BE2C (cell line): ENCODE data around the gene NTSR2.

Experiments
- DNase-seq: peaks from one replicate; pipeline ENCODE4 v3.0.0-alpha.2; 2020
- H3K27me3 ChIP-seq: fragments of 250-450 bp; sonication (Bioruptor Pico); 2 replicates; pipeline ENCODE4 v1.5.1; 2020; ENCODE audit warnings: mild to moderate bottlenecking
- H3K36me3 ChIP-seq: fragments of 250-450 bp; sonication (Bioruptor Pico); 2 replicates; pipeline ENCODE4 v1.5.1; 2020; ENCODE audit warnings: mild to moderate bottlenecking
- H3K4me1 ChIP-seq: fragments of 250-450 bp; sonication (Bioruptor Pico); 2 replicates; pipeline ENCODE4 v1.5.1; 2020
- H3K4me3 ChIP-seq: 2 replicates; pipeline ENCODE4 v1.5.1; 2011; ENCODE audit warnings: low read depth, low read length
- H3K9me3 ChIP-seq: fragments of 250-450 bp; sonication (Bioruptor Pico); 2 replicates; pipeline ENCODE4 v1.5.1; 2020
- CTCF ChIP-seq: IDR thresholded peaks from 2 replicates; pipeline ENCODE4 v1.5.1; 2012; ENCODE audit warnings: mild to moderate bottlenecking, low read depth, low read length

NTSR2 gene

GRCh38 chr2:11679016-11679415, 9.0 kb upstream of the NTSR2 start:
- Histone ChIP-seq H3K4me1 (no peaks in the 10 kb centered on the region), H3K27me3 (no peaks in the 10 kb centered on the region)

GRCh38 chr2:11678306-11678960, 8.4 kb upstream of the NTSR2 start:
- Histone ChIP-seq H3K9me3 (no peaks in the 10 kb centered on the region), H3K36me3 (no peaks in the 10 kb centered on the region), H3K4me1 (no peaks in the 10 kb centered on the region), H3K27me3 (no peaks in the 10 kb centered on the region), H3K4me3 (no peak overlapping the region)
- TF ChIP-seq CTCF: no peak
- DNase-seq: no peak

More at GRCh38 chr2:11679016-11679415, 9.0 kb upstream of the NTSR2 start:
- H3K36me3 ChIP-seq: no peaks in the 10 kb centered on the region
- DNase-seq: no peak
- H3K9me3 ChIP-seq: no peaks in the 10 kb centered on the region
- no peak for TF ChIP-seq CTCF
- H3K4me3 ChIP-seq: no peak overlapping the region

GRCh38 chr2:11677136-11678055, 7.4 kb upstream of the NTSR2 start:
- no peak overlapping the region for H3K4me3 ChIP-seq
- no peak for TF ChIP-seq CTCF
- H3K4me1 ChIP-seq: no peaks in the 10 kb centered on the region
- DNase-seq: no peak
- H3K27me3 ChIP-seq: no peaks in the 10 kb centered on the region
- H3K9me3 ChIP-seq: no peaks in the 10 kb centered on the region
- no peaks in the 10 kb centered on the region for H3K36me3 ChIP-seq

GRCh38 chr2:11676640-11677039, 6.6 kb upstream of the NTSR2 start:
- H3K9me3 ChIP-seq: no peaks in the 10 kb centered on the region
- no peak overlapping the region for H3K4me3 ChIP-seq
- DNase-seq: no peak
- no peak for TF ChIP-seq CTCF
- H3K36me3 ChIP-seq: no peaks in the 10 kb centered on the region
- no peaks in the 10 kb centered on the region for H3K27me3 ChIP-seq
- no peaks in the 10 kb centered on the region for H3K4me1 ChIP-seq

- DNase-seq: no peak
- TF ChIP-seq CTCF: no peak
- H3K27me3 ChIP-seq: no peaks in the 10 kb centered on the region
These were observed 5.6 kb upstream of the NTSR2 start for GRCh38 chr2:11675423-11676112.

More at GRCh38 chr2:11675423-11676112, 5.6 kb upstream of the NTSR2 start:
- Histone ChIP-seq H3K36me3 (no peaks in the 10 kb centered on the region), H3K4me1 (no peaks in the 10 kb centered on the region), H3K9me3 (no peaks in the 10 kb centered on the region), H3K4me3 (no peak overlapping the region)
